HEK293 (cell line): ENCODE data around the gene GMEB2.

Experiments
- CTCF ChIA-PET: fragments of 350-600 bp; formaldehyde crosslinking; extraction: SDS; loops from one replicate; lab custom pipeline; 2021; ENCODE audit warnings: antibody characterized with exemption; lab: Yijun Ruan, JAX
- POLR2A ChIA-PET: fragments of 300-600 bp; formaldehyde crosslinking; extraction: SDS; loops from one replicate; lab custom pipeline; 2020; ENCODE audit warnings: antibody characterized with exemption, inconsistent platforms; lab: Yijun Ruan, JAX
- H3K27ac ChIP-seq: fragments of 200-500 bp; sonication (Bioruptor generic); 2 replicates; pipeline ENCODE4 v1.5.1; 2014; ENCODE audit warnings: low read depth, low read length, control low read depth, inconsistent platforms; ENCODE audit errors: extremely low read depth
- H3K36me3 ChIP-seq, 2 experiments: fragments of 200-500 bp in 1 of 2; sonication (Bioruptor generic) in 1 of 2; 1 replicate in 1 of 2; 2 replicates in 1 of 2; pipeline ENCODE4 v1.5.1; 2014 to 2017; ENCODE audit warnings: inconsistent platforms in 2 of 2, low read length in 2 of 2; ENCODE audit not compliant: control insufficient read depth in 2 of 2, insufficient read depth in 1 of 2
- H3K4me1 ChIP-seq: fragments of 200-500 bp; sonication (Bioruptor generic); 2 replicates; pipeline ENCODE4 v1.5.1; 2014; ENCODE audit warnings: mild to moderate bottlenecking, low read length, inconsistent platforms; ENCODE audit not compliant: control insufficient read depth, insufficient read depth
- H3K4me3 ChIP-seq: 2 replicates; pipeline ENCODE4 v1.5.1; 2011; ENCODE audit warnings: low read depth, mild to moderate bottlenecking, control low read depth, low read length, moderate library complexity
- H3K9me3 ChIP-seq: fragments of 200-500 bp; sonication (Bioruptor generic); 2 replicates; pipeline ENCODE4 v1.5.1; 2014; ENCODE audit warnings: low read depth, low read length, inconsistent platforms; ENCODE audit not compliant: control insufficient read depth, insufficient read depth
- ELK4 ChIP-seq: IDR thresholded peaks from 2 replicates; pipeline ENCODE4 v1.6.1; 2011; ENCODE audit warnings: mild to moderate bottlenecking, low read depth, low read length, borderline replicate concordance
- FEZF1 ChIP-seq: fragments of 450-650 bp; formaldehyde crosslinking; IDR thresholded peaks from 2 replicates; pipeline ENCODE4 v1.5.1; 2016; ENCODE audit warnings: missing biosample characterization, missing genetic modification characterization
- HOXD13 ChIP-seq: sonication (generic); formaldehyde crosslinking; IDR thresholded peaks from 2 replicates; pipeline ENCODE4 v1.8.0; 2022; ENCODE audit warnings: missing genetic modification reagents, borderline replicate concordance
- KLF10 ChIP-seq: fragments of 450-650 bp; IDR thresholded peaks from 2 replicates; pipeline ENCODE4 v1.5.1; 2018; ENCODE audit warnings: missing biosample characterization, mild to moderate bottlenecking, missing genetic modification characterization
- KLF8 ChIP-seq: fragments of 450-650 bp; formaldehyde crosslinking; IDR thresholded peaks from 2 replicates; pipeline ENCODE4 v1.5.1; 2016; ENCODE audit warnings: missing biosample characterization, missing genetic modification characterization
- PRDM10 ChIP-seq: fragments of 450-650 bp; formaldehyde crosslinking; IDR thresholded peaks from 2 replicates; pipeline ENCODE4 v1.5.1; 2016; ENCODE audit warnings: missing biosample characterization, missing genetic modification characterization
- TSHZ1 ChIP-seq: fragments of 450-650 bp; formaldehyde crosslinking; IDR thresholded peaks from 2 replicates; pipeline ENCODE4 v1.5.1; 2016; ENCODE audit warnings: missing biosample characterization, missing genetic modification characterization, borderline replicate concordance
- ZBTB7A ChIP-seq: fragments of 450-650 bp; formaldehyde crosslinking; IDR thresholded peaks from 2 replicates; pipeline ENCODE4 v1.5.1; 2016; ENCODE audit warnings: low read depth, missing biosample characterization, missing genetic modification characterization
- ZNF10 ChIP-seq: fragments of 450-650 bp; formaldehyde crosslinking; IDR thresholded peaks from 2 replicates; pipeline ENCODE4 v1.5.1; 2017; ENCODE audit warnings: missing biosample characterization, missing genetic modification characterization
- ZNF239 ChIP-seq: fragments of 450-650 bp; formaldehyde crosslinking; IDR thresholded peaks from 2 replicates; pipeline ENCODE4 v1.5.1; 2016; ENCODE audit warnings: missing biosample characterization, missing genetic modification characterization
- ZNF48 ChIP-seq: fragments of 450-650 bp; formaldehyde crosslinking; IDR thresholded peaks from 2 replicates; pipeline ENCODE4 v1.5.1; 2016; ENCODE audit warnings: missing biosample characterization, missing genetic modification characterization
- ZNF548 ChIP-seq: fragments of 450-650 bp; formaldehyde crosslinking; IDR thresholded peaks from 2 replicates; pipeline ENCODE4 v1.5.1; 2016; ENCODE audit warnings: missing biosample characterization, missing genetic modification characterization
- ZNF561 ChIP-seq: fragments of 450-650 bp; IDR thresholded peaks from 2 replicates; pipeline ENCODE4 v1.5.1; 2018; ENCODE audit warnings: missing biosample characterization, missing genetic modification characterization, borderline replicate concordance
- ZNF768 ChIP-seq: fragments of 450-650 bp; formaldehyde crosslinking; IDR thresholded peaks from 2 replicates; pipeline ENCODE4 v1.5.1; 2018; ENCODE audit warnings: missing biosample characterization, mild to moderate bottlenecking, missing genetic modification characterization
- ZNF792 ChIP-seq: fragments of 450-650 bp; formaldehyde crosslinking; IDR thresholded peaks from 2 replicates; pipeline ENCODE4 v1.5.1; 2016; ENCODE audit warnings: missing biosample characterization, missing genetic modification characterization
- ZXDB ChIP-seq: fragments of 450-650 bp; formaldehyde crosslinking; IDR thresholded peaks from 2 replicates; pipeline ENCODE4 v1.5.1; 2016; ENCODE audit warnings: missing biosample characterization, missing genetic modification characterization

The GMEB2 gene

GRCh38 chr20:63554361-63555278, 72.3 kb downstream of the GMEB2 start (continued):
- TF ChIP-seq PRDM10 (no peak), HOXD13 (CRISPR knock-in tag) (no peak), KLF8 (tag by site-specific recombination) (peak; percentile 12; the same call in 1 of the 2 replicates), ZNF768 (tag by site-specific recombination) (no peak), ZBTB7A (no peak), ZNF48 (tag by site-specific recombination) (no peak), ZNF561 (tag by site-specific recombination) (no peak), ZNF792 (tag by site-specific recombination) (no peak), TSHZ1 (tag by site-specific recombination) (no peak), FEZF1 (no peak), ZNF239 (tag by site-specific recombination) (no peak), ZNF548 (tag by site-specific recombination) (no peak), ZNF10 (tag by site-specific recombination) (peak; percentile 61; the same call in 1 of the 2 replicates), ELK4 (no peak)

- H3K27ac ChIP-seq, result no peak within 1 kb of the TSS; the same call in 1 of the 2 replicates
- peak within 1 kb of the TSS; percentile 27 for H3K4me3 ChIP-seq
- TF ChIP-seq ZXDB (tag by site-specific recombination) (no peak), KLF10 (peak; percentile 32; the same call in 1 of the 2 replicates)
- no peaks in the 10 kb centered on the region for H3K36me3 ChIP-seq
- CTCF ChIA-PET, result no interaction called here
- no peaks in the 10 kb centered on the region for H3K9me3 ChIP-seq
- H3K4me1 ChIP-seq, result 0 out of 2 replicates have a peak, but pooled peaks cover 2% of the 10 kb centered on the region
- POLR2A ChIA-PET, result no interaction called here
Measured at GRCh38 chr20:63553933-63554290, 73.0 kb downstream of the GMEB2 start, which contains the start of gene FNDC11. FNDC11 (plus strand) TSS chr20:63554159; CDS start chr20:63555664, 1,505 bp downstream.
